ENCODE data around the gene CD19.
"Not testable (repeated sequence)": the region's sequence is repeated elsewhere in the genome, so short reads cannot be mapped to it uniquely, and the experiment has no call there.

Gene CD19

DNA sequence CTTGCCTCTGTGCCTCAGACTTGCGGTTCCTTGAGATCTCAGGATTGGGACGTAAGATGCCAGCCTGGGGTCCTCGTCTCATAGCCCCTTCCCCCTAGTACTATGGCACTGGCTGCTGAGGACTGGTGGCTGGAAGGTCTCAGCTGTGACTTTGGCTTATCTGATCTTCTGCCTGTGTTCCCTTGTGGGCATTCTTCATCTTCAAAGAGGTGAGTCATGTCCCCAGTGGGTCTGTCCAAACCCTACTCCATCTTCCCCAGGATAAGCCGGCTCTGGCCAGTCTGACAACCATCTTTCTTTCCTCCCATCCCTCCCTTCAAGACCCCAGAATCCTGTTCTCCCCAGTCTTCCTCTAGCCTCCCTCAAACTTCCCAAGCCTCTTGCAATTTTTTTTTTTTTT lies 3.6 kb downstream of the CD19 start:
- peak; percentile 56 for DNase-seq (ENCODE audit: low read depth)
- H3K4me3 ChIP-seq (ENCODE audit: low read depth, low read length) = peak overlapping the region; percentile 52
- TF ChIP-seq, protein P1, sequence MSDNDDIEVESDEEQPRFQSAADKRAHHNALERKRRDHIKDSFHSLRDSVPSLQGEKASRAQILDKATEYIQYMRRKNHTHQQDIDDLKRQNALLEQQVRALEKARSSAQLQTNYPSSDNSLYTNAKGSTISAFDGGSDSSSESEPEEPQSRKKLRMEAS (IDR thresholded peaks at IDR 0.05; ENCODE audit: low read depth, low read length) = no peak
- TF ChIP-seq POLR2A (IDR thresholded peaks at IDR 0.05; ENCODE audit: extremely low read depth, insufficient read length) = no peak
- TF ChIP-seq MYC (IDR thresholded peaks at IDR 0.05; ENCODE audit: low read depth, low read length) = no peak
- TF ChIP-seq, protein P2, sequence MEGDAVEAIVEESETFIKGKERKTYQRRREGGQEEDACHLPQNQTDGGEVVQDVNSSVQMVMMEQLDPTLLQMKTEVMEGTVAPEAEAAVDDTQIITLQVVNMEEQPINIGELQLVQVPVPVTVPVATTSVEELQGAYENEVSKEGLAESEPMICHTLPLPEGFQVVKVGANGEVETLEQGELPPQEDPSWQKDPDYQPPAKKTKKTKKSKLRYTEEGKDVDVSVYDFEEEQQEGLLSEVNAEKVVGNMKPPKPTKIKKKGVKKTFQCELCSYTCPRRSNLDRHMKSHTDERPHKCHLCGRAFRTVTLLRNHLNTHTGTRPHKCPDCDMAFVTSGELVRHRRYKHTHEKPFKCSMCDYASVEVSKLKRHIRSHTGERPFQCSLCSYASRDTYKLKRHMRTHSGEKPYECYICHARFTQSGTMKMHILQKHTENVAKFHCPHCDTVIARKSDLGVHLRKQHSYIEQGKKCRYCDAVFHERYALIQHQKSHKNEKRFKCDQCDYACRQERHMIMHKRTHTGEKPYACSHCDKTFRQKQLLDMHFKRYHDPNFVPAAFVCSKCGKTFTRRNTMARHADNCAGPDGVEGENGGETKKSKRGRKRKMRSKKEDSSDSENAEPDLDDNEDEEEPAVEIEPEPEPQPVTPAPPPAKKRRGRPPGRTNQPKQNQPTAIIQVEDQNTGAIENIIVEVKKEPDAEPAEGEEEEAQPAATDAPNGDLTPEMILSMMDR (IDR thresholded peaks at IDR 0.05; ENCODE audit: low read depth, low read length) = no peak

DNA sequence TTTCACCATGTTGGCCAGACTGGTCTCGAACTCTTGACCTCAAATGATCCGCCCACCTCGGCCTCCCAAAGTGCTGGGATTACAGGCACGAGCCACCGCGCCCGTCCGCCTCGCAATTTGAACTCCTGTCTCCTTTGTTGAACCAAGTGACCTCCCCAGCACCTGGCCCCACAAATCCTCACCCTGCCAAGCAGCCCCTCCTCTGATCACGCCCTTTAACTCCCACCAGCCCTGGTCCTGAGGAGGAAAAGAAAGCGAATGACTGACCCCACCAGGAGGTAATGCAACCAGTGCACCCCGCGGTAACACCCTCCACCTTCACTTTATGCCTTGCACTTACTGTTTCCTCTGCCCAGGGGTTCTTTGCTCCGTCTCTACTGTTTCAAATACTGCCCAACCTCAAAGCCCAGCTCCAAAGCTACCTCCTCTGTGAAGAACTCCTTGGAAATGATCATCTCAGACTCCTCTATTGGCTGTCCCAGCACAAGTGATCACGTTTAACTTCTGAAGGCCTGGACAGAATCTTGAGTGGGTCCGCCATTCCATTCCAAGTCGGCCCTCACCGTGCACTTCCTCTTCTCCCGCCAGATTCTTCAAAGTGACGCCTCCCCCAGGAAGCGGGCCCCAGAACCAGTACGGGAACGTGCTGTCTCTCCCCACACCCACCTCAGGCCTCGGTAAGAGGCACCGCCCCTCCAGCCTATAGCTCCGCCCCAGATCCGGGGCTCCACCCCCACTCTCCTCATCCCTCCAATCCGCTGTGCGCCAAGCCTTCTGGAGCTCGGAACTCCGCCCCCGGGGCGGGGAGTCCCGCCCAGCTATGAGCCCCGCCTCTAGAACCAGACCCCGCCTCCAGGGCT lies 4.4 kb downstream of the CD19 start:
- TF ChIP-seq, protein P2 (IDR thresholded peaks at IDR 0.05; ENCODE audit: low read depth, low read length) = no peak
- TF ChIP-seq POLR2A (IDR thresholded peaks at IDR 0.05; ENCODE audit: extremely low read depth, insufficient read length) (peak; percentile 20), MYC (IDR thresholded peaks at IDR 0.05; ENCODE audit: low read depth, low read length) (no peak)
- TF ChIP-seq, protein P1 (IDR thresholded peaks at IDR 0.05; ENCODE audit: low read depth, low read length) = no peak
- peak; percentile 84 for DNase-seq (ENCODE audit: low read depth)
- H3K4me3 ChIP-seq (ENCODE audit: low read depth, low read length) = peak overlapping the region; percentile 52

DNA sequence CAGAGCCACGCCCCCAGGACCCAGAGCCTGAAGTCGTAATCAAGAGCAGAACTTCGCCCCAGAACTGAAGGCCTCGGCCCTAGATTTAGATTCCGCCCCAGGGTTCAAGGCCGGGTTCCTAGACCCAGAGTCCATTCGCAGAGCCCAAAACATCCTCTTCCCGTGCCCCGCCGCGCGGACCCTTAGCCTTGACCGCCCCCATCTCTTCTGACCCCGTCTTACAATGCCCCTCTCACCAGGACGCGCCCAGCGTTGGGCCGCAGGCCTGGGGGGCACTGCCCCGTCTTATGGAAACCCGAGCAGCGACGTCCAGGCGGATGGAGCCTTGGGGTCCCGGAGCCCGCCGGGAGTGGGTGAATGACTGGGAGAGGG lies 5.0 kb downstream of the CD19 start:
- H3K4me3 ChIP-seq (ENCODE audit: low read depth, low read length) = no peak overlapping the region
- TF ChIP-seq, protein P2 (IDR thresholded peaks at IDR 0.05; ENCODE audit: low read depth, low read length) = no peak
- TF ChIP-seq POLR2A (IDR thresholded peaks at IDR 0.05; ENCODE audit: extremely low read depth, insufficient read length) = no peak
- TF ChIP-seq MYC (IDR thresholded peaks at IDR 0.05; ENCODE audit: low read depth, low read length) = no peak
- TF ChIP-seq, protein P1 (IDR thresholded peaks at IDR 0.05; ENCODE audit: low read depth, low read length) = no peak
- no peak for DNase-seq (ENCODE audit: low read depth)

DNA sequence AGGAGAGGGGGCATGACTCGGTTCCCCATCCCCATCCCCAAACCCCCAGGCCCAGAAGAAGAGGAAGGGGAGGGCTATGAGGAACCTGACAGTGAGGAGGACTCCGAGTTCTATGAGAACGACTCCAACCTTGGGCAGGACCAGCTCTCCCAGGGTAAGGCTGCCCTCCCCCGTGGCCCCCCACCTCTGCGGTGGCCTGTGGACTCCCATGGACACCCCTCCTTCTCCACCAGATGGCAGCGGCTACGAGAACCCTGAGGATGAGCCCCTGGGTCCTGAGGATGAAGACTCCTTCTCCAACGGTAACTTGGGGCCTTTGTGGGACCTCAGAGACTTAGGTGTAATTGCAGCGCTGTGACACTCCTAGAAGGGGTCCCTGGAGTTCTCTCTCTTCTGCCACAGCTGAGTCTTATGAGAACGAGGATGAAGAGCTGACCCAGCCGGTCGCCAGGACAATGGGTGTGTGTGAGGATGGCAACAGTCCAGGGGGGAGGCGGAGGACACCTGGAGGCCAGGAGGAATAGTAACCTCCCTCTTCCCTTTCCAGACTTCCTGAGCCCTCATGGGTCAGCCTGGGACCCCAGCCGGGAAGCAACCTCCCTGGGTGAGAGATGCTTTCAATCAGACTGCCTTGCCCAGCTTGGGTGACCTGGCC lies 5.6 kb downstream of the CD19 start:
- no peak for TF ChIP-seq POLR2A (IDR thresholded peaks at IDR 0.05; ENCODE audit: extremely low read depth, insufficient read length)
- TF ChIP-seq MYC (IDR thresholded peaks at IDR 0.05; ENCODE audit: low read depth, low read length) = no peak
- TF ChIP-seq, protein P2 (IDR thresholded peaks at IDR 0.05; ENCODE audit: low read depth, low read length) = peak; percentile 7
- no peak overlapping the region for H3K4me3 ChIP-seq (ENCODE audit: low read depth, low read length)
- no peak for DNase-seq (ENCODE audit: low read depth)

DNA sequence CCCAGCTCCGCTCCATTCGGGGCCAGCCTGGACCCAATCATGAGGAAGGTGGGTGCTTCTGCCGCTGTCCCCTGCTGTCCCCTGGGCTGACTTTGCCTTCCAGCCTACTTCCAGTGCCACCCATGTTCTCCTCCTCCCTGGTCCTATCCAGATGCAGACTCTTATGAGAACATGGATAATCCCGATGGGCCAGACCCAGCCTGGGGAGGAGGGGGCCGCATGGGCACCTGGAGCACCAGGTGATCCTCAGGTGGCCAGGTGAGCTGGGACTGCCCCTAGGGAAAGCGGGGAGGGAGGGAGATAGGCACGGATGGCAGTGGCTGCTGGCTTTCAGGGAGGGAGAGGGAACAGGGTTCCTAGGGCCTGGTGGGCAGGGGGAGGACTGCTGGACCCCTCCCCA lies 7.0 kb downstream of the CD19 start:
- TF ChIP-seq, protein P2 (IDR thresholded peaks at IDR 0.05; ENCODE audit: low read depth, low read length) = no peak
- TF ChIP-seq, protein P1 (IDR thresholded peaks at IDR 0.05; ENCODE audit: low read depth, low read length) = no peak
- no peak for TF ChIP-seq MYC (IDR thresholded peaks at IDR 0.05; ENCODE audit: low read depth, low read length)
- no peak for TF ChIP-seq POLR2A (IDR thresholded peaks at IDR 0.05; ENCODE audit: extremely low read depth, insufficient read length)
- H3K4me3 ChIP-seq (ENCODE audit: low read depth, low read length) = no peak overlapping the region
- DNase-seq (ENCODE audit: low read depth) = no peak

DNA sequence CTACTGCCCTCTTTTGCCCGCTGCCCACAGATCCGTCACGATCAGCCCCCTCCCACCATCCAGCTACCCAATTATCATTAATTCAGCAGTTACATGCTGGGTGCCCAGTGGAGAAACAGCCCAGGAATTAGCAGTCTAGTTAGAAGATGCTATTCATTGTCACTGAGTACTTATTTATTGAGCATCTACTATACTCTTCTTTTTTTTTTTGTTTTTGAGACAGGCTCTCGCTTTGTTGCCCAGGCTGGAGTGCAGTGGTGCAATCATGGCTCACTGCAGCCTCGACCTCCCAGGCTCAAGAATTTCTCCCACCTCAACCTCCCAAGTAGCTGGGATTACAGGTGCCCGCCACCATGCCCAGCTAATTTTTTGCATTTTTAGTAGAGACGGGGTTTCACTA lies 8.1 kb downstream of the CD19 start:
- not testable (repeated sequence) for DNase-seq (ENCODE audit: low read depth); H3K4me3 ChIP-seq (ENCODE audit: low read depth, low read length)

All from NB4 (cell line).